Astrocyte (in vitro differentiated cells and primary cell): ENCODE results near the gene DCDC1.

Experiments
- EZH2 ChIP-seq: IDR thresholded peaks from 2 replicates; pipeline ENCODE4 v1.6.1; 2012; ENCODE audit warnings: mild to moderate bottlenecking, low read length, inconsistent platforms; ENCODE audit not compliant: insufficient read depth
- TF ChIP-seq, protein P1 (sequence below): IDR thresholded peaks from 2 replicates; pipeline ENCODE4 v1.5.1; 2011; ENCODE audit warnings: low read depth, mild to moderate bottlenecking, inconsistent platforms, low read length, moderate library complexity; ENCODE audit not compliant: insufficient read depth

DNA sequence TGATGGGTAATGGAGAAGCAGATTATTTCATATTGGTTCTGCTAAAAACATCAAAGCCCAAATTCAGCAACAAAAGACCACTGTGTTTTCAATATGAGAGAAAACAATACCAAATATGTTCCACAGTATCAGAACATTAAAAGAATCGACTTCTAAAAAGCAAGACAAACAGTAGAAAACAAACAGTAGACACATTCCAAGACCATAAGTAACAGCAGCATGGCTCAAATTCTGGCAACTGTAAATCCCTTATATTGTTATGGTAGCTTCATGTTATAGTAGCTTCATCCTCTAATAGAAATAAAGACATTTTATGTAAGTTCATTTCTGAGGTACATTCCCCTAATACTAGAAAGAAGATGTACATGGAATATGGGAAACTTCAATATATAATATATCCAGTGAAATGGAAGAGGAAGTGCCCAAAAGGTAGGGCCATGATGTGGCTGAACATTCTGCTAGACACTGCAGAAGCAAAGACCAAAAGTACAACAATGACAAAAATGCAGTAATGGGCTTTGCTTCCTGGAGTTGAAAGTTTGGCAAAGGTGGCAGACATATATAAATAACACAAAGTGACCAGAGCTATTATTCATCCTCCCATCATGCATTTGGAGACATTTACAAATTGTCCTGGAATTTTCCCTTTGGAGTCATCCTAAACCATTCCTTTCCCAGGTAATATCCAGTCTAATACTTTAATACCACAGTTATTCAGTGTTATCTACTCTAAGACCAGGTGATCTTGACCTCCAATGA is 299.9 kb downstream of the DCDC1 start:
- no peak for TF ChIP-seq EZH2
- TF ChIP-seq, protein P1, sequence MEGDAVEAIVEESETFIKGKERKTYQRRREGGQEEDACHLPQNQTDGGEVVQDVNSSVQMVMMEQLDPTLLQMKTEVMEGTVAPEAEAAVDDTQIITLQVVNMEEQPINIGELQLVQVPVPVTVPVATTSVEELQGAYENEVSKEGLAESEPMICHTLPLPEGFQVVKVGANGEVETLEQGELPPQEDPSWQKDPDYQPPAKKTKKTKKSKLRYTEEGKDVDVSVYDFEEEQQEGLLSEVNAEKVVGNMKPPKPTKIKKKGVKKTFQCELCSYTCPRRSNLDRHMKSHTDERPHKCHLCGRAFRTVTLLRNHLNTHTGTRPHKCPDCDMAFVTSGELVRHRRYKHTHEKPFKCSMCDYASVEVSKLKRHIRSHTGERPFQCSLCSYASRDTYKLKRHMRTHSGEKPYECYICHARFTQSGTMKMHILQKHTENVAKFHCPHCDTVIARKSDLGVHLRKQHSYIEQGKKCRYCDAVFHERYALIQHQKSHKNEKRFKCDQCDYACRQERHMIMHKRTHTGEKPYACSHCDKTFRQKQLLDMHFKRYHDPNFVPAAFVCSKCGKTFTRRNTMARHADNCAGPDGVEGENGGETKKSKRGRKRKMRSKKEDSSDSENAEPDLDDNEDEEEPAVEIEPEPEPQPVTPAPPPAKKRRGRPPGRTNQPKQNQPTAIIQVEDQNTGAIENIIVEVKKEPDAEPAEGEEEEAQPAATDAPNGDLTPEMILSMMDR, result no peak
